ENCODE data around the gene CDH13. TPM values are rescaled to one million over a fixed set of nuclear protein-coding genes. Genes with fewer than 3 reads are reported as not detected.

Gene CDH13
- total RNA-seq, 1 donor from 2014 or later: 81.1 TPM

- Mint-ChIP-seq H3K27me3 (ENCODE audit: unreplicated experiment) (peaks cover 3% of the 10 kb centered on the region), H3K36me3 (ENCODE audit: unreplicated experiment) (peaks cover 6% of the 10 kb centered on the region), H3K9me3 (ENCODE audit: unreplicated experiment) (no peaks in the 10 kb centered on the region), H3K4me3 (ENCODE audit: unreplicated experiment) (no peak overlapping the region), H3K27ac (ENCODE audit: unreplicated experiment) (no peak overlapping the region), H3K4me1 (ENCODE audit: low read depth, unreplicated experiment) (no peaks in the 10 kb centered on the region)
- DNase-seq: no peak
- no peak for TF ChIP-seq CTCF (IDR thresholded peaks at IDR 0.05; ENCODE audit: partially characterized antibody, unreplicated experiment)
Observed at GRCh38 chr16:83615141-83615952, 988.6 kb downstream of the CDH13 start.

- no peaks in the 10 kb centered on the region for H3K4me1 Mint-ChIP-seq (ENCODE audit: low read depth, unreplicated experiment)
- no peak overlapping the region for H3K4me3 Mint-ChIP-seq (ENCODE audit: unreplicated experiment)
- no peak overlapping the region for H3K27ac Mint-ChIP-seq (ENCODE audit: unreplicated experiment)
- no peak for DNase-seq
- H3K27me3 Mint-ChIP-seq (ENCODE audit: unreplicated experiment): peaks cover 7% of the 10 kb centered on the region
- H3K36me3 Mint-ChIP-seq (ENCODE audit: unreplicated experiment): peaks cover 6% of the 10 kb centered on the region
- TF ChIP-seq CTCF (IDR thresholded peaks at IDR 0.05; ENCODE audit: partially characterized antibody, unreplicated experiment): no peak
- H3K9me3 Mint-ChIP-seq (ENCODE audit: unreplicated experiment): peaks cover 2% of the 10 kb centered on the region
Observed at GRCh38 chr16:83615953-83616350, 989.2 kb downstream of the CDH13 start.

- Mint-ChIP-seq H3K27me3 (ENCODE audit: unreplicated experiment) (peaks cover 12% of the 10 kb centered on the region), H3K27ac (ENCODE audit: unreplicated experiment) (no peak overlapping the region), H3K4me3 (ENCODE audit: unreplicated experiment) (no peak overlapping the region)
Observed at GRCh38 chr16:83619381-83620150, 992.8 kb downstream of the CDH13 start.

GRCh38 chr16:83622010-83622409 is 995.2 kb downstream of the CDH13 start:
- H3K4me1 Mint-ChIP-seq (ENCODE audit: low read depth, unreplicated experiment): peaks cover 28% of the 10 kb centered on the region
- no peaks in the 10 kb centered on the region for H3K36me3 Mint-ChIP-seq (ENCODE audit: unreplicated experiment)
- no peak overlapping the region for H3K27ac Mint-ChIP-seq (ENCODE audit: unreplicated experiment)
- H3K9me3 Mint-ChIP-seq (ENCODE audit: unreplicated experiment): peaks cover 2% of the 10 kb centered on the region
- no peak overlapping the region for H3K4me3 Mint-ChIP-seq (ENCODE audit: unreplicated experiment)
- H3K27me3 Mint-ChIP-seq (ENCODE audit: unreplicated experiment): peaks cover 14% of the 10 kb centered on the region
- DNase-seq: no peak
- TF ChIP-seq CTCF (IDR thresholded peaks at IDR 0.05; ENCODE audit: partially characterized antibody, unreplicated experiment): no peak

More at GRCh38 chr16:83619381-83620150, 992.8 kb downstream of the CDH13 start:
- DNase-seq: no peak
- Mint-ChIP-seq H3K4me1 (ENCODE audit: low read depth, unreplicated experiment) (peaks cover 20% of the 10 kb centered on the region), H3K36me3 (ENCODE audit: unreplicated experiment) (no peaks in the 10 kb centered on the region), H3K9me3 (ENCODE audit: unreplicated experiment) (peaks cover 2% of the 10 kb centered on the region)
- TF ChIP-seq CTCF (IDR thresholded peaks at IDR 0.05; ENCODE audit: partially characterized antibody, unreplicated experiment): no peak
